ENCODE data around the gene FOXK1.

GRCh38 chr7:4758111-4758510 lies 76.0 kb downstream of the FOXK1 start:
- no peak for TF ChIP-seq ARNT (IDR thresholded peaks at IDR 0.05)
- TF ChIP-seq FOXM1 (IDR thresholded peaks at IDR 0.05; ENCODE audit: borderline replicate concordance) = no peak
- no peak for TF ChIP-seq SP1 (IDR thresholded peaks at IDR 0.05)
- no peak for TF ChIP-seq HDGF (IDR thresholded peaks at IDR 0.05; ENCODE audit: borderline replicate concordance)
- no peak for TF ChIP-seq BHLHE40 (IDR thresholded peaks at IDR 0.05; ENCODE audit: borderline replicate concordance)
- no peak for TF ChIP-seq PKNOX1 (IDR thresholded peaks at IDR 0.05)
- no peak for TF ChIP-seq FOXA1 (IDR thresholded peaks at IDR 0.05)
- TF ChIP-seq ELF4 (IDR thresholded peaks at IDR 0.05) = no peak
- TF ChIP-seq CTBP1 (IDR thresholded peaks at IDR 0.05; ENCODE audit: borderline replicate concordance) = no peak
- no peak for TF ChIP-seq TARDBP (IDR thresholded peaks at IDR 0.05)
- no peak for TF ChIP-seq ZNF384 (IDR thresholded peaks at IDR 0.05)
- no peak for TF ChIP-seq L3MBTL2 (conservative IDR thresholded peaks at IDR 0.05)
- TF ChIP-seq LEF1 (IDR thresholded peaks at IDR 0.05; ENCODE audit: borderline replicate concordance) = no peak
- no peak for TF ChIP-seq SUZ12 (IDR thresholded peaks at IDR 0.05)

Data from HEK293T (cell line).